ENCODE results near the gene WDR74.
A peak's percentile ranks its signal among the peaks of the same experiment; 100 is the strongest.

Gene WDR74

DNA sequence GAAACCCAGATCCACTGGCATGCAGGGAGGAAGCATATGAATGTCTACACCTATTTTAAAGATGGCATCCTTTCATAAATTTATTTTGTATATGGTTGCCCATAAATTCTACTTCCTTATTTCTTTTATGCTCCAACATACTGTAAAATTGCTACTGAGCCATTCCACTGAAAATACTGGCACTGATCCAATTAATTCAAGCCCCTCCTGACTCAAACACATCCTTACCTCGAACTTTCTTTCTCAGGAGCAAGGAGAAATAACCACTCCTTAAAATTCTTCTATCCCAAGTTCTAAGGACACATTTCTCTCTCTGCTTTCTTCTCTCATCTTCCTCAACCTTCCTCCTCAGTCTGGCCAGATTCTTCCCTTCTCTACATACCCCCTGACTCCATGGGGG lies 28.6 kb downstream of the WDR74 start:
- H3K18ac ChIP-seq (ENCODE audit: low read length): no peak overlapping the region
- no peak overlapping the region for H2BK15ac ChIP-seq (replicated peaks; ENCODE audit: low read depth)
- H3K9ac ChIP-seq (ENCODE audit: low read length): no peak overlapping the region
- no peak overlapping the region for H3K4me3 ChIP-seq (ENCODE audit: low read length)
- H3K4me2 ChIP-seq (ENCODE audit: low read length): no peak overlapping the region
- no CpG with 5 or more reads among the region's 1 CpG for WGBS (ENCODE audit: extremely low coverage, insufficient coverage, low lambda C conversion rate)
- H3K4me1 ChIP-seq (ENCODE audit: control insufficient read depth, low read depth, low read length): peaks cover 6% of the 10 kb centered on the region
- no peaks in the 10 kb centered on the region for H3K79me1 ChIP-seq (ENCODE audit: low read length)
- no peaks in the 10 kb centered on the region for H3K79me2 ChIP-seq (ENCODE audit: control insufficient read depth, insufficient read depth, low read length)
- no peak for DNase-seq
- no peaks in the 10 kb centered on the region for H3K27me3 ChIP-seq (ENCODE audit: insufficient read depth, low read length, poor library complexity)
- H3K4ac ChIP-seq (ENCODE audit: low read depth, low read length): no peak overlapping the region
- no peak overlapping the region for H4K8ac ChIP-seq (ENCODE audit: low read depth, low read length)
- H2BK120ac ChIP-seq (ENCODE audit: low read depth, low read length): no peak overlapping the region
- no peak overlapping the region for H2AK5ac ChIP-seq (ENCODE audit: low read length)
- no peaks in the 10 kb centered on the region for H3K36me3 ChIP-seq (ENCODE audit: control insufficient read depth, insufficient read depth, low read length)
- no peak overlapping the region for H4K5ac ChIP-seq (ENCODE audit: low read length)
- no peak overlapping the region for H2BK5ac ChIP-seq (ENCODE audit: low read length)
- no peak overlapping the region for H3K23ac ChIP-seq (ENCODE audit: low read length)
- H3K27ac ChIP-seq (ENCODE audit: low read depth, low read length): no peak overlapping the region
- no peak overlapping the region for H3K56ac ChIP-seq (ENCODE audit: low read length)

DNA sequence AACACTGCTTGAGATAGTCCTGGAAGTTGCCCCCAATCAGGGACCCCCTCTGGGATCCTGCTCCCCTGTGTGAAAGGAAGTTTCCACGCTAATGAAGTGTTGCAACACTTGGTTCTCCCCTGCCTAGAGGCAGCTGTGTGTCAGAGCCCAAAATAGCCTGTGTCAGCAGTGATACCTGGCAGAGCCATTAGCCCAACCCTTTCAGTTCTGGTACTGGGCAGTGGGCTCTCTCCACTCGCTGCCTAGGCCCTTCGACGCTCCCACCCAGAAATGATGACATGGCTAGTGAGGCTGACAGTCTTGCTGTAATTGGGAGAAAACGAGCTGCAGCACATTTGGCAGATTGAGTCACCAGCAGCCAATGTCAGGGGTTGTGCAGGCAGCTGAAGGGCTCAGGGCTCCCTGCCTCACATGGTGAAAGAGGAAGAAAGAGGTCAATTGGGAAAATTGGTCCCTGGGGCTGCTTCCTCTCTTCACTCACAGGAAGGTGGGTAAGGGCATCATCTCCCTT lies 32.7 kb downstream of the WDR74 start:
- no peak overlapping the region for H3K4me3 ChIP-seq (ENCODE audit: low read length)
- no peak overlapping the region for H3K18ac ChIP-seq (ENCODE audit: low read length)
- H3K27me3 ChIP-seq (ENCODE audit: insufficient read depth, low read length, poor library complexity): no peaks in the 10 kb centered on the region
- no peak overlapping the region for H2BK120ac ChIP-seq (ENCODE audit: low read depth, low read length)
- H4K8ac ChIP-seq (ENCODE audit: low read depth, low read length): no peak overlapping the region
- no peak overlapping the region for H3K27ac ChIP-seq (ENCODE audit: low read depth, low read length)
- peak; percentile 67 for DNase-seq
- WGBS (ENCODE audit: extremely low coverage, insufficient coverage, low lambda C conversion rate): no CpG with 5 or more reads among the region's 5 CpGs
- H3K36me3 ChIP-seq (ENCODE audit: control insufficient read depth, insufficient read depth, low read length): peaks cover 2% of the 10 kb centered on the region
- H3K4me2 ChIP-seq (ENCODE audit: low read length): no peak overlapping the region
- H3K4me1 ChIP-seq (ENCODE audit: control insufficient read depth, low read depth, low read length): peaks cover 9% of the 10 kb centered on the region
- H2BK5ac ChIP-seq (ENCODE audit: low read length): no peak overlapping the region
- no peak overlapping the region for H3K56ac ChIP-seq (ENCODE audit: low read length)
- no peak overlapping the region for H3K23ac ChIP-seq (ENCODE audit: low read length)
- peaks cover 18% of the 10 kb centered on the region for H3K79me2 ChIP-seq (ENCODE audit: control insufficient read depth, insufficient read depth, low read length)
- no peak overlapping the region for H3K4ac ChIP-seq (ENCODE audit: low read depth, low read length)
- peaks cover 12% of the 10 kb centered on the region for H3K79me1 ChIP-seq (ENCODE audit: low read length)
- H3K9ac ChIP-seq (ENCODE audit: low read length): no peak overlapping the region
- H2BK15ac ChIP-seq (replicated peaks; ENCODE audit: low read depth): no peak overlapping the region
- H4K5ac ChIP-seq (ENCODE audit: low read length): no peak overlapping the region
- no peak overlapping the region for H2AK5ac ChIP-seq (ENCODE audit: low read length)

DNA sequence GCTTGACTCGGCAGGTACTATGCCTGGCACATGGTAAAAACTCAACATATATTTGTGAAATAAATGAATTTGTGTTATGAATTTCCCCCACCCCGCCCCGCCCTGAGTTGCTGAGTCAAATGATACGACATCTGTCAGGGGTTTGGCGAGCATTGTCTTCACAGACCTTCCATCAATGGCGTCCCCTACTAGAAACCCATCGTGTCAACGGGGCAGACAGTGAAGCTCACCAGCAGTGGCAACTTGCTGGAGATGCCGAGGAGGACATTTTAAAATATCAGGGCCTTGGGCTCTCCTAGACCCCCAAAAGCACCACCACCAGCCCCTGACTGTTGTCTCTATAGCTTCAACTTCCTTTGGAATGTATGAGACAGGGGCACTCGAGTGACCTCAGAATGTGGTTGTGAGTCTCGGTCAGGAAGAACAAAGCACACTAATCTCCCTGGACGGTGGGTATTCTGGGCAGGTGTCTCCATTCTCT lies 33.4 kb downstream of the WDR74 start:
- peaks cover 18% of the 10 kb centered on the region for H3K79me2 ChIP-seq (ENCODE audit: control insufficient read depth, insufficient read depth, low read length)
- no CpG with 5 or more reads among the region's 12 CpGs for WGBS (ENCODE audit: extremely low coverage, insufficient coverage, low lambda C conversion rate)
- peak overlapping the region; percentile 77 for H3K4me2 ChIP-seq (ENCODE audit: low read length)
- H3K23ac ChIP-seq (ENCODE audit: low read length): no peak overlapping the region
- peak overlapping the region; percentile 94 for H3K56ac ChIP-seq (ENCODE audit: low read length)
- H3K18ac ChIP-seq (ENCODE audit: low read length): no peak overlapping the region
- no peak overlapping the region for H3K4ac ChIP-seq (ENCODE audit: low read depth, low read length)
- no peak overlapping the region for H2BK15ac ChIP-seq (replicated peaks; ENCODE audit: low read depth)
- H4K8ac ChIP-seq (ENCODE audit: low read depth, low read length): no peak overlapping the region
- H2BK120ac ChIP-seq (ENCODE audit: low read depth, low read length): no peak overlapping the region
- H3K79me1 ChIP-seq (ENCODE audit: low read length): peaks cover 12% of the 10 kb centered on the region
- peak overlapping the region; percentile 71 for H3K4me3 ChIP-seq (ENCODE audit: low read length)
- peaks cover 8% of the 10 kb centered on the region for H3K36me3 ChIP-seq (ENCODE audit: control insufficient read depth, insufficient read depth, low read length)
- H2BK5ac ChIP-seq (ENCODE audit: low read length): no peak overlapping the region
- H3K4me1 ChIP-seq (ENCODE audit: control insufficient read depth, low read depth, low read length): peaks cover 9% of the 10 kb centered on the region
- peak overlapping the region; percentile 88 for H3K27ac ChIP-seq (ENCODE audit: low read depth, low read length)
- no peak overlapping the region for H2AK5ac ChIP-seq (ENCODE audit: low read length)
- no peak overlapping the region for H4K5ac ChIP-seq (ENCODE audit: low read length)
- H3K27me3 ChIP-seq (ENCODE audit: insufficient read depth, low read length, poor library complexity): no peaks in the 10 kb centered on the region
- peak overlapping the region; percentile 89 for H3K9ac ChIP-seq (ENCODE audit: low read length)
- DNase-seq: peak; percentile 57

DNA sequence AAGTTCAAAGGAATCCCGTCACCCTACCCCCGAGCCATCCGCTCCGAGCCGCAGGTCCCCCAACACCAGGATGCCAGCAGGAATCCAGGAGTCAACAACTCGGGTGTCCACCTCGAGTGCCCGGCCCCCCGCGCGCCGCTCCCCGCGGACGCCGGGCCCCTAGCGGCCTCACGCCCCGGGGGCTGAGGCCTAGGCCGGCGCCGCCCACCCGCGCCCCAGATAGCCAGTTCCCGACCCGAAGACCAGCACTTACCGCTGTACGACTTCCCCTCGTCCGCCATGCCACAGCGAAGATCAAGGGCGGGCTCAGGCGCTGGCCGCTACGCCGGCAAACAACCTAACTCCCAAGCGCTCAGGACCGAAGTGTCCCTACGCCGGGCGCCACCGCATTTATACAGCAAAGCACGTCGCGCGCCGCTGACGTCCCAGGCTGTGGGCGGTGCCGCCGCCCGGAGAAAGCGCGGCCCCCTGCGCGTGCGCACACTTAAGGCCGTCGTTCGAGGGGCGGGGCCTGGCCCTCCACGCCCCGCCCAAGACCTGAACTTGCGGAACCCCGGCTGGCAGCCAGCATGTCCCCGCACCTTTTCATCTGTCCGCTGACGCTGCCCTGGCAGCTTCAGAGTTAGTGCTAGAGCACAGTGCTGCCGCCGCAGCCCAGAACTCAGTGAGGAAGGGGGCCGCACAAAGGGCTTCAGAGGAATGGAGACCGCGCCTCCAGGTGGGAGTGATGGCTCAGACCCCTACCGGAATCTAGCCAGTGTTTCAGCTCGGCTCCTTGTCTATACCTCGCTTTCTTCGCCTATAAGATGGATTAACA lies 34.1 kb downstream of the WDR74 start, which contains the start of gene NXF1:
Gene NXF1, minus strand, starts transcription at position 365 of the 817 bp plus-strand sequence. Its CDS starts 84 bp downstream, at position 281.
- H3K4me1 ChIP-seq (ENCODE audit: control insufficient read depth, low read depth, low read length): peaks cover 9% of the 10 kb centered on the region
- H3K9ac ChIP-seq (ENCODE audit: low read length): peak within 1 kb of the TSS; percentile 90
- peaks cover 18% of the 10 kb centered on the region for H3K79me2 ChIP-seq (ENCODE audit: control insufficient read depth, insufficient read depth, low read length)
- H3K27ac ChIP-seq (ENCODE audit: low read depth, low read length): peak within 1 kb of the TSS; percentile 88
- peaks cover 12% of the 10 kb centered on the region for H3K79me1 ChIP-seq (ENCODE audit: low read length)
- peaks cover 9% of the 10 kb centered on the region for H3K36me3 ChIP-seq (ENCODE audit: control insufficient read depth, insufficient read depth, low read length)
- no peak within 1 kb of the TSS for H2BK15ac ChIP-seq (replicated peaks; ENCODE audit: low read depth)
- no peak within 1 kb of the TSS for H3K18ac ChIP-seq (ENCODE audit: low read length)
- DNase-seq: peak; percentile 96
- H3K27me3 ChIP-seq (ENCODE audit: insufficient read depth, low read length, poor library complexity): no peaks in the 10 kb centered on the region
- H4K8ac ChIP-seq (ENCODE audit: low read depth, low read length): no peak within 1 kb of the TSS
- peak within 1 kb of the TSS; percentile 83 for H3K4me3 ChIP-seq (ENCODE audit: low read length)
- peak within 1 kb of the TSS; percentile 77 for H3K4me2 ChIP-seq (ENCODE audit: low read length)
- no CpG with 5 or more reads among the region's 77 CpGs for WGBS (ENCODE audit: extremely low coverage, insufficient coverage, low lambda C conversion rate)
- H2AK5ac ChIP-seq (ENCODE audit: low read length): no peak within 1 kb of the TSS
- no peak within 1 kb of the TSS for H2BK5ac ChIP-seq (ENCODE audit: low read length)
- H2BK120ac ChIP-seq (ENCODE audit: low read depth, low read length): no peak within 1 kb of the TSS
- no peak within 1 kb of the TSS for H4K5ac ChIP-seq (ENCODE audit: low read length)
- H3K23ac ChIP-seq (ENCODE audit: low read length): no peak within 1 kb of the TSS
- peak within 1 kb of the TSS; percentile 94 for H3K56ac ChIP-seq (ENCODE audit: low read length)
- no peak within 1 kb of the TSS for H3K4ac ChIP-seq (ENCODE audit: low read depth, low read length)

DNA sequence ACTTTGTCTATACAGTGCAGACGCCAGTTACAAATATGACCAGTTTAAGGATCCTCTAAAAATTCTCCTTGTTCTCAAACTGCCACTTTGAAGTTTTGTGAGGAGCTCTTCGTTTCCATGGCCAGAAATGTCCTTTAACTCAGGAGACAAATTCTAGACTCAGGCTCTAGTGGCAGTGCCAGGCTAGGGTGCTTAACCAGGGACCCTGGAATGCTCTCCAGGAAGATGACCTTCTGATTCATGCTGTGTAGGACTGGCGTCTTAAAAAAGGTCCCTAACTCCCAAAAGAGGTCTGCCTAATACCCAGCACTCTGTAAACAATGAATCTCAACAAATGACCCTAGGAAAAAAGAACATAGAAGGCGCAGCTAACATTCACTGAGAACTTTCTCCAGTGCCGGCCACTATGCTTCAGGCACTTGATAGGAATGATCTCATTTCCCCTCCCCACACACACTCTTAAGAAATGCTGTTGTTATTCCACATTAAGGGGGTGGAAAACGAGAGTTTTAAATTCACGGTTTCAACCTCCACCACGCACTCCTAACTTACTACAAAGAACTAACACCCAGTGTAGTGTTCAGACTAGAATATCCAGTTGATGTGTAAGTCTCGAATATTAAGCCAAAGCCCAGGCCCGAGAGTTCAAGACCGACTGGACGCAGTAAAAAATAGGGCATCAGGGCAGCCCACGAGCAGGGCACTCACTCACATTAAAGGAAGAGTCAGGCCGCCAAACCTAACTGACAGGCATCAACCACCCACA lies 34.9 kb downstream of the WDR74 start:
- Histone ChIP-seq H2BK15ac (replicated peaks; ENCODE audit: low read depth) (no peak overlapping the region), H3K4me1 (ENCODE audit: control insufficient read depth, low read depth, low read length) (peaks cover 9% of the 10 kb centered on the region), H3K9ac (ENCODE audit: low read length) (peak overlapping the region; percentile 90), H3K4ac (ENCODE audit: low read depth, low read length) (no peak overlapping the region), H3K27me3 (ENCODE audit: insufficient read depth, low read length, poor library complexity) (no peaks in the 10 kb centered on the region), H4K8ac (ENCODE audit: low read depth, low read length) (no peak overlapping the region), H3K27ac (ENCODE audit: low read depth, low read length) (peak overlapping the region; percentile 31), H3K79me1 (ENCODE audit: low read length) (peaks cover 12% of the 10 kb centered on the region), H3K79me2 (ENCODE audit: control insufficient read depth, insufficient read depth, low read length) (peaks cover 18% of the 10 kb centered on the region), H2BK5ac (ENCODE audit: low read length) (no peak overlapping the region), H3K4me2 (ENCODE audit: low read length) (peak overlapping the region; percentile 48), H3K56ac (ENCODE audit: low read length) (peak overlapping the region; percentile 83), H4K5ac (ENCODE audit: low read length) (no peak overlapping the region), H3K36me3 (ENCODE audit: control insufficient read depth, insufficient read depth, low read length) (peaks cover 15% of the 10 kb centered on the region), H3K4me3 (ENCODE audit: low read length) (peak overlapping the region; percentile 83), H2BK120ac (ENCODE audit: low read depth, low read length) (no peak overlapping the region), H3K23ac (ENCODE audit: low read length) (no peak overlapping the region), H2AK5ac (ENCODE audit: low read length) (no peak overlapping the region), H3K18ac (ENCODE audit: low read length) (no peak overlapping the region)
- no CpG with 5 or more reads among the region's 14 CpGs for WGBS (ENCODE audit: extremely low coverage, insufficient coverage, low lambda C conversion rate)
- DNase-seq: peak; percentile 41
